Left renal cortex interstitium (tissue), 4 donors: ENCODE data around the gene RANBP1. TPM values are rescaled to one million over a fixed set of nuclear protein-coding genes. Genes with fewer than 3 reads are reported as not detected.
"Not testable (repeated sequence)": the region's sequence is repeated elsewhere in the genome, so short reads cannot be mapped to it uniquely, and the experiment has no call there.

ENCODE experiments used
- DNase-seq, 4 donors: peaks; one replicate each; pipeline ENCODE4 v3.0.0-alpha.2; 2013; ENCODE audit warnings: low read depth in 4 of 4, low spot score in 2 of 4, missing footprints in 1 of 4
- polyA plus RNA-seq, 4 donors: library from polyadenylated mRNA; unstranded; fragments of 120-200 nt; gene quantifications; one replicate each; pipeline ENCODE4 v1.2.1, GENCODE V29; 2013; ENCODE audit not compliant: insufficient read length in 4 of 4

RANBP1 gene
- 100 to 1,000 TPM; 169 to 211 (median 180) TPM for polyA plus RNA-seq

- no peak for DNase-seq
Measured at GRCh38 chr22:20115691-20116375, at the start of gene RANBP1. RANBP1 (plus strand) TSS chr22:20116104; CDS start chr22:20116185, 81 bp downstream.

- no peak for DNase-seq
Measured at GRCh38 chr22:20066617-20067383, 49.1 kb upstream of the RANBP1 start.

GRCh38 chr22:20067384-20067682 lies 48.6 kb upstream of the RANBP1 start:
- not testable (repeated sequence) for DNase-seq

GRCh38 chr22:20068640-20069039 lies 47.3 kb upstream of the RANBP1 start:
- no peak for DNase-seq

GRCh38 chr22:20069331-20070042 lies 46.4 kb upstream of the RANBP1 start:
- DNase-seq, result no peak

- no peak for DNase-seq
Measured at GRCh38 chr22:20071524-20071972, 44.4 kb upstream of the RANBP1 start.

GRCh38 chr22:20076627-20077172 lies 39.2 kb upstream of the RANBP1 start:
- no peak for DNase-seq

- peak; percentile 77 to 94 (median 92) for DNase-seq
Measured at GRCh38 chr22:20079745-20080444, 36.0 kb upstream of the RANBP1 start, which contains the start of gene DGCR8. DGCR8 (plus strand) TSS chr22:20080241; CDS start chr22:20085964, 5,723 bp downstream.

- peak in 2 of 4 donors; percentile 7 to 8 for DNase-seq
Measured at GRCh38 chr22:20080445-20080775, 35.5 kb upstream of the RANBP1 start.

GRCh38 chr22:20080776-20081654 lies 34.9 kb upstream of the RANBP1 start:
- DNase-seq, result peak in 3 of 4 donors; percentile 19 to 26 (median 21)

- DNase-seq, result no peak
Measured at GRCh38 chr22:20083157-20083890, 32.6 kb upstream of the RANBP1 start.

GRCh38 chr22:20083891-20084546 lies 31.9 kb upstream of the RANBP1 start:
- DNase-seq, result no peak

- peak in 1 of 4 donors; percentile 13 for DNase-seq
Measured at GRCh38 chr22:20084547-20085413, 31.1 kb upstream of the RANBP1 start.

GRCh38 chr22:20085651-20086050 lies 30.3 kb upstream of the RANBP1 start:
- DNase-seq, result no peak

GRCh38 chr22:20086101-20086599 lies 29.8 kb upstream of the RANBP1 start:
- no peak for DNase-seq

- DNase-seq, result no peak
Measured at GRCh38 chr22:20086763-20087162, 29.1 kb upstream of the RANBP1 start.
